Amniotic stem cell (primary cell): ENCODE data around the gene GPC4.
"Not testable (repeated sequence)": the region's sequence is repeated elsewhere in the genome, so short reads cannot be mapped to it uniquely, and the experiment has no call there.

ENCODE experiments used
- DNase-seq: peaks from one replicate; lab custom pipeline; 2025; lab: John Stamatoyannopoulos, UW

Gene GPC4

GRCh38 chrX:133365871-133366611 is 49.2 kb downstream of the GPC4 start:
- no peak for DNase-seq

- DNase-seq = no peak
These were observed 50.4 kb downstream of the GPC4 start for GRCh38 chrX:133364865-133365264.

- no peak for DNase-seq
These were observed 51.1 kb downstream of the GPC4 start for GRCh38 chrX:133364196-133364595.

- DNase-seq = no peak
These were observed 52.8 kb downstream of the GPC4 start for GRCh38 chrX:133362538-133362937.

- DNase-seq = no peak
These were observed 55.8 kb downstream of the GPC4 start for GRCh38 chrX:133359466-133359865.

- no peak for DNase-seq
These were observed 62.1 kb downstream of the GPC4 start for GRCh38 chrX:133353233-133353632.

- DNase-seq = no peak
These were observed 64.5 kb downstream of the GPC4 start for GRCh38 chrX:133350751-133351150.

GRCh38 chrX:133346026-133346425 is 69.3 kb downstream of the GPC4 start:
- DNase-seq = no peak

- no peak for DNase-seq
These were observed 75.7 kb downstream of the GPC4 start for GRCh38 chrX:133339566-133339965.

- no peak for DNase-seq
These were observed 78.0 kb downstream of the GPC4 start for GRCh38 chrX:133337250-133337649.

GRCh38 chrX:133335027-133335426 is 80.3 kb downstream of the GPC4 start:
- no peak for DNase-seq

GRCh38 chrX:133333154-133333750 is 82.0 kb downstream of the GPC4 start:
- DNase-seq = no peak

- DNase-seq = no peak
These were observed 82.6 kb downstream of the GPC4 start for GRCh38 chrX:133332737-133333136.

GRCh38 chrX:133330956-133331355 is 84.3 kb downstream of the GPC4 start:
- DNase-seq = no peak

GRCh38 chrX:133325422-133325821 is 89.9 kb downstream of the GPC4 start:
- no peak for DNase-seq

GRCh38 chrX:133323431-133323830 is 91.9 kb downstream of the GPC4 start:
- DNase-seq = no peak

GRCh38 chrX:133322269-133322668 is 93.0 kb downstream of the GPC4 start:
- DNase-seq = not testable (repeated sequence)

- no peak for DNase-seq
These were observed 93.8 kb downstream of the GPC4 start for GRCh38 chrX:133321451-133321850.

- no peak for DNase-seq
These were observed 101.0 kb downstream of the GPC4 start for GRCh38 chrX:133314281-133314680.

GRCh38 chrX:133308499-133308897 is 106.8 kb downstream of the GPC4 start:
- no peak for DNase-seq

GRCh38 chrX:133307637-133308498 is 107.4 kb downstream of the GPC4 start:
- DNase-seq = no peak

- DNase-seq = no peak
These were observed 108.2 kb downstream of the GPC4 start for GRCh38 chrX:133307094-133307493.

- DNase-seq = no peak
These were observed 109.0 kb downstream of the GPC4 start for GRCh38 chrX:133306316-133306715.
